SK-N-SH (cell line): ENCODE measurements around the gene PRKCI.

Experiments used
- CTCF ChIP-seq: fragments of 200-600 bp; sonication (generic); IDR thresholded peaks from 2 replicates; pipeline ENCODE4 v1.6.1; 2017; ENCODE audit warnings: antibody characterized with exemption, mild to moderate bottlenecking, moderate library complexity
- EP300 ChIP-seq, 2 experiments: IDR thresholded peaks; 2 replicates each; pipeline versions ENCODE4 v1.4.0 to v1.6.1; 2012; ENCODE audit warnings: borderline replicate concordance in 1 of 2, low read depth in 1 of 2, low read length in 1 of 2
- FOXM1 ChIP-seq: IDR thresholded peaks from 2 replicates; pipeline ENCODE4 v1.4.0; 2012; ENCODE audit warnings: low read depth, mild to moderate bottlenecking
- MXI1 ChIP-seq: IDR thresholded peaks from 2 replicates; pipeline ENCODE4 v1.6.1; 2012; ENCODE audit warnings: mild to moderate bottlenecking, low read depth, low read length, improper control_type of control experiment
- PBX3 ChIP-seq: IDR thresholded peaks from 2 replicates; pipeline ENCODE4; 2012
- POLR2AphosphoS5 ChIP-seq: IDR thresholded peaks from 2 replicates; pipeline ENCODE4 v1.6.1; 2012; ENCODE audit warnings: low read depth, low read length
- RAD21 ChIP-seq: IDR thresholded peaks from 2 replicates; pipeline ENCODE4 v1.6.1; 2012; ENCODE audit warnings: mild to moderate bottlenecking, low read length
- RCOR1 ChIP-seq: fragments of 150-350 bp; IDR thresholded peaks from 2 replicates; pipeline ENCODE4 v1.6.1; 2017; ENCODE audit warnings: antibody characterized with exemption, low read length
- RFX5 ChIP-seq: IDR thresholded peaks from 2 replicates; pipeline ENCODE4 v1.6.1; 2012; ENCODE audit warnings: mild to moderate bottlenecking, improper control_type of control experiment, low read length

GRCh38 chr3:170259907-170260306 is 37.7 kb downstream of the PRKCI start:
- TF ChIP-seq EP300 (IDR thresholded peaks at IDR 0.05; ENCODE audit: borderline replicate concordance in 1 of 2, low read depth in 1 of 2, low read length in 1 of 2) (no peak), CTCF (no peak), PBX3 (no peak), MXI1 (no peak), RAD21 (no peak), RFX5 (no peak), POLR2AphosphoS5 (no peak), RCOR1 (no peak), FOXM1 (no peak)
